ENCODE results near the gene TNF.

GRCh38 chr6:31525932-31526591 is 49.3 kb upstream of the TNF start:
- TF ChIP-seq CTCF (IDR thresholded peaks at IDR 0.05), result no peak
- TF ChIP-seq POLR2A (IDR thresholded peaks at IDR 0.05), result no peak

Measured in Peyer's patch (tissue), 4 donors.